K562 (cell line): ENCODE data around the gene LRP1.

ENCODE experiments used
- FOS ChIP-seq: IDR thresholded peaks from 3 replicates; pipeline ENCODE4 v1.6.1; 2011; ENCODE audit not compliant: insufficient read length; ENCODE audit errors: extremely low read depth
- FOXM1 ChIP-seq, 2 experiments: fragments of 450-650 bp in 1 of 2; sonication (generic) in 1 of 2; formaldehyde crosslinking in 1 of 2; IDR thresholded peaks; 2 replicates each; pipeline versions ENCODE4 v1.6.1 to v1.9.0; 2017 to 2022; ENCODE audit warnings: low read depth in 2 of 2, mild to moderate bottlenecking in 2 of 2, missing genetic modification reagents in 1 of 2, moderate library complexity in 1 of 2
- IRF2 ChIP-seq: sonication (generic); formaldehyde crosslinking; IDR thresholded peaks from 2 replicates; pipeline ENCODE4 v1.8.1; 2022; ENCODE audit warnings: mild to moderate bottlenecking, missing genetic modification reagents
- MTA3 ChIP-seq: fragments of 450-650 bp; formaldehyde crosslinking; IDR thresholded peaks from 2 replicates; pipeline ENCODE4 v1.6.1; 2017; ENCODE audit warnings: mild to moderate bottlenecking, borderline replicate concordance
- NFE2L1 ChIP-seq: fragments of 450-650 bp; IDR thresholded peaks from 2 replicates; pipeline ENCODE4 v1.6.1; 2016; ENCODE audit warnings: missing genetic modification characterization, low read depth, mild to moderate bottlenecking, missing compliant biosample characterization, moderate library complexity, borderline replicate concordance
- PKNOX1 ChIP-seq: fragments of 450-650 bp; IDR thresholded peaks from 2 replicates; pipeline ENCODE4 v1.6.1; 2016
- RBFOX2 ChIP-seq: fragments of 200-400 bp; formaldehyde crosslinking; IDR thresholded peaks from 2 replicates; pipeline ENCODE4 v1.6.1; 2017; ENCODE audit warnings: low read depth, mild to moderate bottlenecking, low read length, moderate library complexity
- TCF7L2 ChIP-seq: fragments of 150-350 bp; IDR thresholded peaks from 2 replicates; pipeline ENCODE4 v1.6.1; 2016; ENCODE audit warnings: low read depth, mild to moderate bottlenecking, low read length, moderate library complexity
- ZNF143 ChIP-seq: sonication (generic); formaldehyde crosslinking; IDR thresholded peaks from 2 replicates; pipeline ENCODE4 v1.9.0; 2022; ENCODE audit warnings: mild to moderate bottlenecking, missing genetic modification reagents
- TF ChIP-seq, protein P1 (sequence below): sonication (generic); formaldehyde crosslinking; IDR thresholded peaks from 2 replicates; pipeline ENCODE4 v1.5.0; 2020; ENCODE audit warnings: missing genetic modification reagents

- TF ChIP-seq TCF7L2 (no peak), IRF2 (CRISPR knock-in tag) (no peak), NFE2L1 (tag) (no peak), MTA3 (no peak), RBFOX2 (no peak), FOS (no peak), ZNF143 (CRISPR knock-in tag) (no peak), FOXM1 (IDR thresholded peaks at IDR 0.05; ENCODE audit: low read depth) (no peak), FOXM1 (CRISPR knock-in tag; IDR thresholded peaks at IDR 0.05; ENCODE audit: low read depth) (no peak), PKNOX1 (no peak)
- TF ChIP-seq, protein P1, sequence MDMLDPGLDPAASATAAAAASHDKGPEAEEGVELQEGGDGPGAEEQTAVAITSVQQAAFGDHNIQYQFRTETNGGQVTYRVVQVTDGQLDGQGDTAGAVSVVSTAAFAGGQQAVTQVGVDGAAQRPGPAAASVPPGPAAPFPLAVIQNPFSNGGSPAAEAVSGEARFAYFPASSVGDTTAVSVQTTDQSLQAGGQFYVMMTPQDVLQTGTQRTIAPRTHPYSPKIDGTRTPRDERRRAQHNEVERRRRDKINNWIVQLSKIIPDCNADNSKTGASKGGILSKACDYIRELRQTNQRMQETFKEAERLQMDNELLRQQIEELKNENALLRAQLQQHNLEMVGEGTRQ (CRISPR knock-in tag), result no peak
These were observed 67.5 kb downstream of the LRP1 start for GRCh38 chr12:57195611-57196371.
